ENCODE results near the gene BMPR1B.

- no peak for TF ChIP-seq CTCF (IDR thresholded peaks at IDR 0.05)
- no peak for TF ChIP-seq EZH2 (IDR thresholded peaks at IDR 0.05; ENCODE audit: borderline replicate concordance, insufficient read depth, low read depth, low read length, poor library complexity, severe bottlenecking)
Observed at GRCh38 chr4:94912606-94913005, 154.9 kb downstream of the BMPR1B start.
